WERI-Rb-1 (cell line): ENCODE results near the gene RNF112.
"Not testable (repeated sequence)": the region's sequence is repeated elsewhere in the genome, so short reads cannot be mapped to it uniquely, and the experiment has no call there.

Source experiments
- DNase-seq: peaks from one replicate; pipeline ENCODE4 v3.0.0-alpha.2; 2020
- H3K27ac ChIP-seq: fragments of 250-450 bp; sonication (Bioruptor Pico); 2 replicates; pipeline ENCODE4 v1.5.1; 2020; ENCODE audit warnings: mild to moderate bottlenecking, moderate library complexity
- H3K27me3 ChIP-seq: fragments of 250-450 bp; sonication (Bioruptor Pico); 2 replicates; pipeline ENCODE4 v1.5.1; 2021; ENCODE audit warnings: mild to moderate bottlenecking, low read depth, moderate library complexity; ENCODE audit not compliant: insufficient read depth, severe bottlenecking
- H3K36me3 ChIP-seq: fragments of 250-450 bp; sonication (Bioruptor Pico); 2 replicates; pipeline ENCODE4 v1.5.1; 2020; ENCODE audit warnings: mild to moderate bottlenecking, moderate library complexity
- H3K4me3 ChIP-seq: 2 replicates; pipeline ENCODE4 v1.5.1; 2011; ENCODE audit warnings: low read depth, mild to moderate bottlenecking, control low read depth, low read length
- H3K9me3 ChIP-seq: fragments of 250-450 bp; sonication (Bioruptor Pico); 2 replicates; pipeline ENCODE4 v1.5.1; 2021; ENCODE audit warnings: mild to moderate bottlenecking, moderate library complexity; ENCODE audit not compliant: severe bottlenecking
- CTCF ChIP-seq: IDR thresholded peaks from 2 replicates; pipeline ENCODE4 v1.5.1; 2011; ENCODE audit warnings: low read depth, mild to moderate bottlenecking, control low read depth, inconsistent platforms, low read length

RNF112 gene

GRCh38 chr17:19440421-19440820, 29.4 kb downstream of the RNF112 start:
- no peak for DNase-seq
- no peaks in the 10 kb centered on the region for H3K27me3 ChIP-seq
- no peak overlapping the region for H3K4me3 ChIP-seq
- no peak overlapping the region for H3K27ac ChIP-seq
- no peak for TF ChIP-seq CTCF
- H3K36me3 ChIP-seq = no peaks in the 10 kb centered on the region
- peaks cover 22% of the 10 kb centered on the region for H3K9me3 ChIP-seq

GRCh38 chr17:19441288-19441687, 30.3 kb downstream of the RNF112 start:
- not testable (repeated sequence) for H3K27ac ChIP-seq, H3K4me3 ChIP-seq, H3K27me3 ChIP-seq, H3K36me3 ChIP-seq, DNase-seq
- H3K9me3 ChIP-seq = peaks cover 24% of the 10 kb centered on the region

- no peak for TF ChIP-seq CTCF
- no peaks in the 10 kb centered on the region for H3K36me3 ChIP-seq
- no peak overlapping the region for H3K27ac ChIP-seq
- peaks cover 24% of the 10 kb centered on the region for H3K9me3 ChIP-seq
- no peak overlapping the region for H3K4me3 ChIP-seq
- DNase-seq = no peak
- H3K27me3 ChIP-seq = no peaks in the 10 kb centered on the region
Measured at GRCh38 chr17:19442731-19443130, 31.7 kb downstream of the RNF112 start.

GRCh38 chr17:19443148-19443547, 32.1 kb downstream of the RNF112 start:
- Histone ChIP-seq H3K4me3 (no peak overlapping the region), H3K9me3 (peaks cover 24% of the 10 kb centered on the region), H3K27ac (no peak overlapping the region), H3K36me3 (no peaks in the 10 kb centered on the region), H3K27me3 (no peaks in the 10 kb centered on the region)
- no peak for DNase-seq
- TF ChIP-seq CTCF = no peak

GRCh38 chr17:19445105-19445504, 34.1 kb downstream of the RNF112 start:
- Histone ChIP-seq H3K27ac (no peak overlapping the region), H3K36me3 (no peaks in the 10 kb centered on the region), H3K27me3 (no peaks in the 10 kb centered on the region), H3K9me3 (peaks cover 24% of the 10 kb centered on the region), H3K4me3 (no peak overlapping the region)
- DNase-seq = no peak
- TF ChIP-seq CTCF = no peak

GRCh38 chr17:19446577-19446976, 35.5 kb downstream of the RNF112 start:
- not testable (repeated sequence) for H3K27me3 ChIP-seq, H3K36me3 ChIP-seq, H3K4me3 ChIP-seq, DNase-seq
- H3K9me3 ChIP-seq = peaks cover 24% of the 10 kb centered on the region
- H3K27ac ChIP-seq = peak overlapping the region; percentile 40

- DNase-seq = peak; percentile 73
- H3K27ac ChIP-seq = peak overlapping the region; percentile 40
Measured at GRCh38 chr17:19447085-19447583, 36.1 kb downstream of the RNF112 start.

More at GRCh38 chr17:19447085-19447583, 36.1 kb downstream of the RNF112 start:
- peak; percentile 79 for TF ChIP-seq CTCF
- no peaks in the 10 kb centered on the region for H3K36me3 ChIP-seq
- no peaks in the 10 kb centered on the region for H3K27me3 ChIP-seq
- H3K4me3 ChIP-seq = no peak overlapping the region
- peaks cover 24% of the 10 kb centered on the region for H3K9me3 ChIP-seq
